WERI-Rb-1 (cell line): Measurements from ENCODE around the gene EFCAB12.
"Not testable (repeated sequence)": the region's sequence is repeated elsewhere in the genome, so short reads cannot be mapped to it uniquely, and the experiment has no call there.

ENCODE experiments used
- DNase-seq: peaks from one replicate; pipeline ENCODE4 v3.0.0-alpha.2; 2020
- H3K27ac ChIP-seq: fragments of 250-450 bp; sonication (Bioruptor Pico); 2 replicates; pipeline ENCODE4 v1.5.1; 2020; ENCODE audit warnings: mild to moderate bottlenecking, moderate library complexity
- H3K27me3 ChIP-seq: fragments of 250-450 bp; sonication (Bioruptor Pico); 2 replicates; pipeline ENCODE4 v1.5.1; 2021; ENCODE audit warnings: mild to moderate bottlenecking, low read depth, moderate library complexity; ENCODE audit not compliant: insufficient read depth, severe bottlenecking
- H3K36me3 ChIP-seq: fragments of 250-450 bp; sonication (Bioruptor Pico); 2 replicates; pipeline ENCODE4 v1.5.1; 2020; ENCODE audit warnings: mild to moderate bottlenecking, moderate library complexity
- H3K4me3 ChIP-seq: 2 replicates; pipeline ENCODE4 v1.5.1; 2011; ENCODE audit warnings: low read depth, mild to moderate bottlenecking, control low read depth, low read length
- H3K9me3 ChIP-seq: fragments of 250-450 bp; sonication (Bioruptor Pico); 2 replicates; pipeline ENCODE4 v1.5.1; 2021; ENCODE audit warnings: mild to moderate bottlenecking, moderate library complexity; ENCODE audit not compliant: severe bottlenecking
- TF ChIP-seq, protein P1 (sequence below): IDR thresholded peaks from 2 replicates; pipeline ENCODE4 v1.5.1; 2011; ENCODE audit warnings: low read depth, mild to moderate bottlenecking, control low read depth, inconsistent platforms, low read length

The EFCAB12 gene

DNA sequence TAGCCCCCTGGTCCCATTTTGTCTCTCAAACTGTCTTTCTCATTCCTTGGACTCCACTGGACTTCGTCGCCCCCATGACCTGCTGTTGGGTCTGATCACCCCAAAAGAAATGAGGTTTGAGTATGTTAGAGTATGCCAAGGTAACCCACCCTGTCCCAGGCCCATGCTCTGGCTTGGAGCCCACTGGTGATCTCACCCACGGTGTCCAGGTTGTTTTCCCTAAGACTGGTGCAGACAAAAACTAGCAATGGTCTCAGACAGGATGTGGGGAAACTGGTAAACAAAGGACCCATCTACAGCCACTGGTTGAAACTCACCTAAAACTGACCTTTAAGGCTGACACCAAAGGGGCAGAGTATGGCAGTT is 38.9 kb downstream of the EFCAB12 start:
- H3K36me3 ChIP-seq: peaks cover 27% of the 10 kb centered on the region
- no peaks in the 10 kb centered on the region for H3K27me3 ChIP-seq
- H3K9me3 ChIP-seq: no peaks in the 10 kb centered on the region
- no peak for DNase-seq
- no peak overlapping the region for H3K4me3 ChIP-seq
- no peak overlapping the region for H3K27ac ChIP-seq
- TF ChIP-seq, protein P1, sequence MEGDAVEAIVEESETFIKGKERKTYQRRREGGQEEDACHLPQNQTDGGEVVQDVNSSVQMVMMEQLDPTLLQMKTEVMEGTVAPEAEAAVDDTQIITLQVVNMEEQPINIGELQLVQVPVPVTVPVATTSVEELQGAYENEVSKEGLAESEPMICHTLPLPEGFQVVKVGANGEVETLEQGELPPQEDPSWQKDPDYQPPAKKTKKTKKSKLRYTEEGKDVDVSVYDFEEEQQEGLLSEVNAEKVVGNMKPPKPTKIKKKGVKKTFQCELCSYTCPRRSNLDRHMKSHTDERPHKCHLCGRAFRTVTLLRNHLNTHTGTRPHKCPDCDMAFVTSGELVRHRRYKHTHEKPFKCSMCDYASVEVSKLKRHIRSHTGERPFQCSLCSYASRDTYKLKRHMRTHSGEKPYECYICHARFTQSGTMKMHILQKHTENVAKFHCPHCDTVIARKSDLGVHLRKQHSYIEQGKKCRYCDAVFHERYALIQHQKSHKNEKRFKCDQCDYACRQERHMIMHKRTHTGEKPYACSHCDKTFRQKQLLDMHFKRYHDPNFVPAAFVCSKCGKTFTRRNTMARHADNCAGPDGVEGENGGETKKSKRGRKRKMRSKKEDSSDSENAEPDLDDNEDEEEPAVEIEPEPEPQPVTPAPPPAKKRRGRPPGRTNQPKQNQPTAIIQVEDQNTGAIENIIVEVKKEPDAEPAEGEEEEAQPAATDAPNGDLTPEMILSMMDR: no peak

DNA sequence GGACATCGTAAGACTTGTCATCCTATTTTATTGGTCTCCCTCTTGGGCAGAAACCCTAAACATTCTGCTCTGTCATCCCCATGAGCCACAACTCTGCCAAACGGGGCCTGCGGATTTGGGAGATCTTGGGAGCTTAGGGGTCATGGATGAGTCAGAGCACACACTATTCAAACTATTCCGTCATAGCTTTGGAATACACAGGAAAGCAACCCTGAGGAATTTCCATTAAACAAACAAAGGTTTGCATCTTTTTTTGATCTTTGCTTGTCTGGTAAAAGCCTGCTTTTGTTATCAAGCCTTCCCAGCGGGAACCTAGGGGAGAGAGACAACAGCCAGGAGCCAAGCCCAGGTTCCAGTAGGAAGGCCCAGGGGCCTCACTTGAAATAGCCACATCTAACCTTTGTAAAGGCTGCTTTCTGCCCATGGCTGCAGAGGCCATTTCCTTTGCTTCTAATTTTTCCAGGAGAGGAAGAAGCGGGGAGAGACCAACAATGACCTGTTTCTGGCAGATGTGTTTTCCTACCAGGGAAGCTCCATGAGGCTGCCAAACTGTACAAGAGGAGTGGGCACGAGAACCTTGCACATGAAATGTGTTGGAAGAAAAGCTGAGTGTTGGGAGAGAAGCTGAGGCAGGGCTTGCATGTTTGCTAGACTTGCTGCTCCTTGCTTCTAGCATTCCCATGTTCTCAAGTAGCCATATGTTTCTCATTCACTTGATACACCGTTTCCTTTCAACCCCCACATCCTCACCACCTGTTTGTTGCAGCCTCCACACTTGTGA is 39.5 kb downstream of the EFCAB12 start:
- H3K27me3 ChIP-seq, H3K27ac ChIP-seq, H3K4me3 ChIP-seq, H3K9me3 ChIP-seq, DNase-seq: not testable (repeated sequence)
- H3K36me3 ChIP-seq: peaks cover 27% of the 10 kb centered on the region

DNA sequence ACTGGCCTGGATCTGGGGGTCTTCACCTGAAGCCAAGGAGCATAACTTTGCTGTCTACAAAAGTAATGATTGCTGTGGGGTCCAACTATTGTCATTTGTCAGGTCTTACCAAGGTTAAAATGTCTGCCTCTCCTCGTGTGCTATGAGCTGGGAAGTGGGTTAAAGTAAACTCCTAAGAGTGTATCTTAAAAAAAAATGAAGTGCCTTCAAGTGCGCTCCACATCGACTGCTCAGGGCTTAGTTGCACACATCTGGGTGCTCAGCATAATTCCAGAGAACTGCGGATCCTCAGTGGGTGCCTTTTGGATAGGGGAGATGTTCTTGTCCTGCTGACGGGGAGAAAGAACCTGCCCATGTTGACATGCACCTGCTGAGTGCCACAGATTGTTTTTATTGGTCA is 40.9 kb downstream of the EFCAB12 start:
- H3K36me3 ChIP-seq: peaks cover 21% of the 10 kb centered on the region
- TF ChIP-seq, protein P1: no peak
- H3K27me3 ChIP-seq: no peaks in the 10 kb centered on the region
- H3K9me3 ChIP-seq: no peaks in the 10 kb centered on the region
- DNase-seq: no peak
- no peak overlapping the region for H3K4me3 ChIP-seq
- no peak overlapping the region for H3K27ac ChIP-seq

DNA sequence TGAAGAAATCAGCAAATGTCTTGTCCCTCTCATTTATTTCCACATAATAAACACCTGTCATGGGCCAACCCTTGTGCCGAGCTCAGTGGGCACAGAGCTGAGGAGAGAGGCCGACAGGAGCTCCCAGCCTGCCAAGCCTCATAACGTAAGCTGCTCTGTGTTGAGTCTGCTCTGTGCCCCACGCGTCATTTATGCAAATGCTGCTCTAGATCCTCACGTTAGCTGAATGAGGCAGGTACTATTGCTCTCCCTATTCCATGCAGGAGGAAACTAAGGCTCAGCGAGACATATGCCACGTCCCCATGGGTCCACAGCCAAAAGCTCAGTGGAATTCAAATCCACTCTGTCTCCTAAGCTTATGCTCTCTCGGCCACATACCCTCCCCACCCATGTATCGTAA is 41.5 kb downstream of the EFCAB12 start:
- Histone ChIP-seq H3K27ac (no peak overlapping the region), H3K9me3 (no peaks in the 10 kb centered on the region), H3K27me3 (no peaks in the 10 kb centered on the region), H3K4me3 (no peak overlapping the region), H3K36me3 (peaks cover 21% of the 10 kb centered on the region)
- DNase-seq: no peak
- TF ChIP-seq, protein P1: no peak

DNA sequence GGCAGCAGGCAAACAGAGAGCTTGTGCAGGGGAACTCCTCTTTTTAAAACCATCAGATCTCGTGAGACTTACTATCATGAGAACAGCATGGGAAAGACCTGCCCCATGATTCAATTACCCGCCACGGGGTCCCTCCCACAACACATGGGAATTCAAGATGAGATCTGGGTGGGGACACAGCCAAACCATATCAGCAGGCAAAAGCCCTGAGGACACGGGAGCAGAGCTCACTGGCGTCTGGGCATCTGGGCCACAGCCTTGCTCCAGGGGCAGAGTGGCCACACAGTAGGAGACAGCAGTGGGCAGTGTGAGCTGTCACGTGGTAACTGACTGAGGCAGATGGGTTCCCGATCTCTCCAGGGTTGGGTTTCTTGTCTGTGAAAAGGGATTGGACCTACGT is 42.9 kb downstream of the EFCAB12 start:
- H3K27me3 ChIP-seq, H3K4me3 ChIP-seq, DNase-seq, H3K27ac ChIP-seq, H3K9me3 ChIP-seq: not testable (repeated sequence)
- H3K36me3 ChIP-seq: peaks cover 11% of the 10 kb centered on the region

DNA sequence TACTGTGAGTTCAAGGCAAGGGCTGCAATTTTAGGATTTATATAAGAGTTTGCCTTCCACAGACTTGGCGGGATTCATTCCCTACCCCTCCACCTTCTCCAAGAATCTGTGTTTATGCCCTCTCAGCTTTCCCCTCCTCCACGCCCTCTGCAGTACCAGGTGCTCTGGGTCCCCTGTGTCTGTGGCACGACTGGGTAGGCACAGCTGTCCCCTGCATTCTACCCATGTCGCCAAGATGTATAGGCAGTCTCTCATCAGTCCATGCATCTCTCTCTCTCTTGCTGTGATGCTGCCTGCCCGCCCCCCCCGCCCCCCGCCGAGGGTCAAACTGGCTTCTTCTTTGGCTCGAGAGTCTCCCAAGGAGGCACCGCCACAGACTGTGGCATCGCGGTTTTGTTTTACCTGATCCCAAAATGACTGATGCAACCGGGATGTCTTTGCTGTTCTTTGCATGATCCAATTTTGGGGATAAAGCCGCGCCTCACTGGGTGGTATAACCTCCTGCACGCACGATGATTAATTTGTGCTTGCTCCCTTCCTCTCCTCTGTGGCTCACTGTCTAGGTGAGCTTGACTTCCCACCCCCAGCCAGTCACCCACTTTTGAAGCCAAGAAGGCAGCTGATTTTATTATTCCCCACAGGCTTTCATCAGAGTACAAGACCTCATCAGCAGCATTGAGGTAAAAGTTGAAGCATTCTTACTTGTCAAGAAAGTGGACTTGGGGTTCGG is 43.7 kb downstream of the EFCAB12 start:
- no peaks in the 10 kb centered on the region for H3K9me3 ChIP-seq

DNA sequence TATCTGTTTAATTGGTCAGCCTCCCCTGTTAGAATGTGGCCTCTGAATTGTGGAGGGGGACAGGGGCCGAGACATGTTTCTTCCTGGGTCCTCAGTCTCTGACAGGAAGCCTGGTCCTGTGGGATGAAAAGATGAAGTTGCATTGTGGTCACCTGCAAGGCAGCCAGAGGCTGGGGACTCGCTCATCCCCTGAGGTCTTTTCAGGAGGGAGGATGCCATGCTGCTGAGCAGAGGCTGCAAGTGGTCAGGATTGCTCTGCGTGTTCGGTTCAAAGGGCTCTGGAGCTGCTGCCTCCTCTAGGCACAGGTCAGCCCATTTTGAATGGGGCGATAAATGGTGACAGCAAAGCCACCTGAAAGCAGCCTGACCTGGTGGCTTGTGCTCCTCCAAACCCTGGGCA is 44.3 kb downstream of the EFCAB12 start:
- DNase-seq, H3K4me3 ChIP-seq, H3K9me3 ChIP-seq, H3K27ac ChIP-seq, H3K36me3 ChIP-seq, H3K27me3 ChIP-seq: not testable (repeated sequence)

More for the DNA sequence above, 43.7 kb downstream of the EFCAB12 start:
- H3K27me3 ChIP-seq: no peaks in the 10 kb centered on the region
- no peak overlapping the region for H3K4me3 ChIP-seq
- H3K36me3 ChIP-seq: peaks cover 11% of the 10 kb centered on the region
- no peak for DNase-seq
- H3K27ac ChIP-seq: no peak overlapping the region
- TF ChIP-seq, protein P1: no peak
